Astrocyte of the hippocampus (primary cell): Measurements from ENCODE around the gene CNTNAP2.

Source experiments
- DNase-seq: peaks from one replicate; pipeline ENCODE4 v3.0.0; 2011; ENCODE audit warnings: low read depth, low spot score

Gene CNTNAP2

DNA sequence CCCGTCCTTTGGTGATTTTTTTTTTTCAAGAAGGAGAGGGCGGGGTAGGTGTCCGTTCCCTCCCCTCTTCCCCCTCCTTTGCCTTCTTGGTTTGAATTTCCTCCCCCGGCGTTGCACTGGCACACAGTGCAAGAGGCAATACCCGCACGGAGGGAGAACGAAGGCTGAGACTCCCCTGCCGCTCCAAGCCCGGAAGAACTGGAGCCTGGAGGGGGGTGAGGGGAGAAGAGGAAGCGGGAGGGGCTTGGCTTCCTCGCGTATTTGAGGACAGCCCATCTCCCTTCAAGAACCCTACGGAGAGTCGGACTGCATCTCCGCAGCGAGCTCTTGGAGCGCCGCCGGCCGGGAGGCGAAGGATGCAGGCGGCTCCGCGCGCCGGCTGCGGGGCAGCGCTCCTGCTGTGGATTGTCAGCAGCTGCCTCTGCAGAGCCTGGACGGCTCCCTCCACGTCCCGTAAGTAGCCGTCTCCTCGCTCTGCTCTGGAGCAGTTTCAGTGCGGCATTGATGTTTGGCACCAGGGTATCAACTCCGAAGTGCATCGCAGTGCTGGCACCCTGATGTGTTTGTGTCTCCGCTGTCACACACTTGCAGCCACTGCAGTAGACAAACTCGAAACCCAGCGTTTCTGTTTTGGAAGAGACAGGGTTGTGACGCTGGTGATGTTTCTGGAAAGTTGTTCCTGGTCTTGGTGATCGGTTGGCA is at the start of gene CNTNAP2:
Gene CNTNAP2, plus strand, starts transcription at position 281 of the 702 bp plus-strand sequence. Its CDS starts 76 bp downstream, at position 357.
- peak; percentile 53 for DNase-seq

DNA sequence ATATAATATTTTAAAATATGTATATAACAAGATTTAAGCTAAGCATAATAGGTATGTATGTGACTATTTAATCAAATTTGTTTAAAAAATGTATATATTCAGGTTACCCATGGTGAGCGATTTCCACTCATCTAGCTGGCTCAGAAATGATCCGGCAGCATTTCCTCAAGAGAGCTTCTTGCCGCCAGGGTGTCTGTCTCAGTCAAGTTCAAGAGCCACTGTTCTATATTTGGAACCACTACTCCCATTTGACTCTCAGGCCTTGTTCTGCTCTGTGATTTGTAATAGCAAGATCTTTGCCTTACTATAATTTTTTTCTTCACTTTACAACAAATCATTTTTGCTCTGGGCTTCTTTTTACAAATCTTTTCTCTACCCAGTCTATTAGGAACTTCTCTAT is 48.7 kb upstream of the CNTNAP2 start:
- DNase-seq = no peak

DNA sequence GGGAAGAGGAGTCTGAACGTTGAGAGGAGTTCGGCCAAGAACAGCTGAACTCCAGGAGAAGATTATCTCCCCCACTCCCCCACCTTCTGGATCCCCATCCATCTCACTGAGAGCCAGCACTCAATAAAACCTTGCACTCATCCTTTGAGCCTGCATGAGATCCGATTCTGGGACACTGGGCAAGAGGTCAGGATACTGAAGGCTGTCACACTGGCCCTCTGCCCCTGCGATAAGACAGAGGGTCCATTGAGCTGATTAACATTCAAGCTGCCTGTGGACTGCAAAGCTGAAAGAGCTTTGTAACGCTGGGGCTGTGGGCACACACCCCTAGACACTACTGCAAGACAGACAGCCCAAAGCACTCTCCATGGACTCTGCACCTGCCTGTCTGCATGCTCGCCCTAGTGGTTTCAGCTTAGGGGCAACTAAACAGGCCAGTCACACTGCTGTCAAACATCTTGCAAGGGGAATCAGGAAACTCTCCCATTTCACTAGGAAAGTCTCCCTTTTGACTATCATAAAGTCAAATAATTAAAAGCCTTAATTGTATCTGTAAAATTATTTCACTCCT is 42.3 kb upstream of the CNTNAP2 start:
- DNase-seq = no peak

DNA sequence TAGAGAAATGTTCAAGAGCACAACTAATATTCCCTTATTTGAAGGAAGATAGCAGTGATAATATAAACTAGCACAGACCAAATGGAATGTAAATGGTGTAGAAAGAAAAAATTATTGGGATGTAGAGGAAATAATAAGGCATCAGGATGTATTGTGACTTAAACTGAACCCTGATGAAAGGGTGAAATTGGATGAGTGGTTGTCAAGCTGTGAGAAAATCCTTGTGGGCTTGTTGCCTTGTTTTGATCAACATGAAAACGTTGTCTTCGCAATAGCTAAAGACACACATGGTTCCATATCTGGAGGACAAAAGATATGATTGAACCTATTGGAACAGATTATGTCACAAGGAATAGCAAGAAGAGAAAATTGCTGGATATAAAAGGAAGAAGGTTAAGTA is 40.3 kb upstream of the CNTNAP2 start:
- DNase-seq = no peak

DNA sequence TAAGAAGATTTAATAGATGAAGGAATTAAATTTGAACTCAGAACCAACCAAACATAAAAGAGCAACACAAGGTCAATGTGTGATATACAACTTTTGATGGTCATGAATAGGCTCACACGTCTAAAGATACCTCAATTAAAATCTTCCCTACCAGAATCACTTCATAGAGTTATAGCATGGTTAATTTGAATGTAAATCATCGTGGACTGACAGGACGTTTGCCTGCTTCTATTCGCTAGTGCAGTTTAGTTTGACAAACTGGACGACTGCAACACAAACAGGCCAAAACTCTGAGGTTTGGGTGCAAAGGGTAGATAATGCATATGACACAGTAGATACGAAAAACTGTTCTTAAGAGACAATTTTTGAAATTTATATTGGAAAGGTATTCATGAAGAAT is 32.5 kb upstream of the CNTNAP2 start:
- DNase-seq = no peak

DNA sequence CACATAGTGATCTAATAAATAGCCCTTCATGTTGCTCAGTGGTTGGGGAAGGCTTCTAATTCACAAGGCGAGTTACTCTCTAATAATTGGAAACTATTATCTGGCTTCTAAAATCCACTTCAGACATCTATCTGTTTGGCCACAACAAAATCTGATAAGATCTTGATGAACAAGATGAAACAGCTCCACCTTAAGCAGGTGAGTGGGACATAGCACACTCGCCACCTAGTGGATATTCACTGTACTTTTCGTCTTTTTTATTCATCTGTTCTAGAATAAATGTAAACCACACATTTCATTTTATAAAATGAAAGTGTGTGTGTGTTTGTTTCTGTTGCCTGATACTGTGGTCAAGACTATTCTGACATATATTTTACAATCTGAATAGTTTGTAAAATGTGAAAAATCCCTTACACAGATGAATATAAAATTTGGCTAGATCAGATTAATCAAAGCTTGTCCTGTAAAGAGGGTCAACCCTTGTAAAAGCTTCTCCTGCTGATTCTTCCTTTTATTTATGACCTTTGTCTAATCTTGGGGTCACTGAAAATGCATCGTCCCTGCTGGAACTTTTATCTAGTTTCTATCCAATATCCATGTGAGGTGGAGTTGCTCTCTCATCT is 26.5 kb upstream of the CNTNAP2 start:
- DNase-seq = peak; percentile 28

DNA sequence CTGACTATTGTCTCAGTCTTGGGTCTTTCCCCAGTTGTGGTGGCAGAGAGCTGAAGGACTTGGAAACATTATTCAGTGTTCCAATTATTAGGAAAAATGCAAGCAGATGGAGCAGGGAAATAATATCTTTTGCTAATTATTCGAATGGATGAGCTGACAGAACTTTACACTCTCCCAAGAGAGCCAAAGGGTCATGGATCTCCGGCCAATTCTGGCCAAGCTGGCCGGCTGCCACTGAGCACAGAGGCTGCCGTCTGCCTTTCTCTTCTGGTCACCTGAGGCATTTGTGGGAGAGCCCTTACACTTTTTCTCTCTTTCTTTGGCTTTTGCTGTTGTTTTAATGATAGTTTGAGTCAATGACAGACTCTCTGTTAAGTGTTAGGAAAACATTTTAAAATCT is 22.2 kb upstream of the CNTNAP2 start:
- DNase-seq = no peak

DNA sequence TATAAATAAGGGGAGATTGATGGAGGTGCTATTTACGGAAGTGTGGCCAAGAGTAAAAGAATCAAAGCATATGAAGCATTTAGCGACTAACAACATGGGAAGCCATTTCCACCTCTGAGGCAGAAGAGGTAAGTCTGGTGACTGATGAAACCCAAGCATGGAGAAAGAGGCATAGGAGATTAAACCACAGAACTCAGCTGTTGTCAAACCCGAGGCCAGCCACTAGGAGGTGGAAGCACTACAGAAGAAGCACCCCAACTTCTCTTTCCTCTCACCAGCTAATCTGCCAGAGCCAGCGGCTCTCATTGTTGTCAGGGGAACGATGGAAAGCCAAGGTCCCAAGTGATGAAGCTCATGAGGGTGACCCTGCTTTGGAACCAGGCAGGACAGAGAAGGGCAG is 19.6 kb upstream of the CNTNAP2 start:
- DNase-seq = no peak

DNA sequence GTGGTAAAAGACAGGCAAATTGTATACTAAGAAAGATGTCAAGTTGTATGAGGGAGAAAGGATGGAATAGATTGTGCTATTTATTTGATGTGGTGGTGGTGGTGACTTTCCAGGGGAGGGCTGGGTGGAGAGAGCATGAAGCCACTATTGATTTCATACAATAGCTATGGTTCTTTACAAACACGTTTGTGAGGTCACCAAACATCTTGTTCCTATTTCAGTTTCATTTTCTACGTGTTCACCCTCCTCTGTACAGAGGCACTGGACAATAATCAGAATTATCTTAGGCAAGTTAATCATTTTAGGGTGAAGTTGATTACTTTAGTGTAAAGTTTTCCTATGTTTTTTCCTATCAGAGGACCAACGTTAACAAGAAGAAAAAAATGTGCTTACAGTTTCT is 10.3 kb upstream of the CNTNAP2 start:
- no peak for DNase-seq

DNA sequence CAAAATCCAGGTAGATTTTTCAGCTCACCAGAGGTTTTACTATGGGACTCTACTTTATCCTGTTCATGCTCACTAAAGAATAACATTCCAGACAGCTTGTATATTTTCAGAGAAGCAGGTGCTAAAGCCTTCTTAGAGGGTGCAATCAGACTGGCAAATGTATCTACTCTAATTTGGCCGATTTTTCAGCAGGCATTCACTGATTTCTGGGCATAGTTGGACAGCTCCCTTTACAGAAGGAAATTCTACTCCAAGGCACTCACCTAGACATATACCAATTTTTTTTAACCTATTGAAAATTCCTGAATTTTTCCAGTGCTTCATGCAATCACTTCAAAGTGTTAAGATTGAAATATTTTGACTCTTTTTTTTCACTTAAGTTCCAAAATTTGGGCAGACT is 3.8 kb upstream of the CNTNAP2 start:
- no peak for DNase-seq

DNA sequence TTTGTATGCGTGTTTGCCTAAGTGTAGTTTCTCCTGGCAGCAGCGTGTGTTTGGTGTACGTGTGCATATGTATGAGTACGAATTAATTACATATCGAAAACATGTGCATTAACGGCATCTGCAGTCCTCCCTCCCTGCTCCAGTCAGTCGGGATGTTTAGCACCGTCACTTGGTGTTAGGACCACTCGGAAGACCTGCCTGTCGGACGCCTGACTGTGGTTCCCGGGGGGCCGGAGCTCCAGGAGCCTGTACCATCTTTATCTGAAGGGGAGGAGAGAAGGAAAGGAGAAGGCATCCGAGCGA is 1.1 kb upstream of the CNTNAP2 start:
- DNase-seq = no peak

DNA sequence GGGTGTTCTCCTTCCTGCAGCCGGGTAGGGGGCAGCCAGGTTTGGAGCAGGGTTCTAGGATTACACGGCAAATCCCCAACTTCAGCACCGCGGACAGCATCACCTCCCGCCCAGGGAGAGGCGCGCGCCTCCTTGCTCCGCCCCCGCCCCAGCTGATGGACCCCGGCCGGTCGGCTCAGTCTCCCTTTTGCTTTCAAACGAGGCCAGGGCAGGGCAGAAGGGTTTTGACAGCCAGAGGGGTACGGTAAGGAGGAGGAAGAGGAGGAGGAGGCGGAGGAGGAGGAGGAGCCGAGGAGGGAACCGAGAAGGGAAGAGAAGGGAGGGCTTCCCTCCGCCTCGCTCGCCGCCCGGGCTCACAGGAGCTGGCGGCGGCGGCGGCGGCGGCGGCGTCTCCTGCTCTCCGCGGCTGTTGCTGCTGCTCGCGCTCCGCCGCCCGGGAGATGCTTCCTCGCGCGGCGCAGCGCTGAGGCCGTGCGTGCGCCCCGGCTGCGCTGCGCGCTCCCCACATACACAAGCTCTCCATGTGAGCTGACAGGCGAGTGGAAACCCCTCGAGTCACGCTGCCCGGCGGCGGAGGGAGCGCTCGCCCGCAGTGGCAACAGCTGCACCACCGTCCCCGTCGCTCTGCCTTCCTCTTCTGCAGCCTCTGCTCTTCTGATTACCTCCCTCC is 615 bp upstream of the CNTNAP2 start:
- peak; percentile 86 for DNase-seq

DNA sequence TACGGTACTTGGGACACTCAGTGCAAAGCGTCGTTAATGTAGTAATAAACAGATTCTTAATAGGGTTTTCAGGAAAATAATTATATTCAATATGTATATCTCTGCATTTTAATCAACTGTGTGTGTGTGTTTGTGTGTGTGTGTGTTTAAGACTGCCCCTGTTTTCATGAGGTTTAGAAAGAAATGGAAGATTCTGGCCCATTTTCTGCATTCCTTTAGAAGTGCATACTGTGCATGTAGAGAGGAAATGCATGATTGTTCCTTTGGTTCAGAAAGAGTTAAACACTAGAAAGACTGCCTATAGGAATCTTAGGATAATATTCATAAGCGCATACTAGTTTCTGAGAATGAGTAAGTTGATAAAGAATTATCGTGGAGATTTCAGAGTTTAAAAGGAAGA is 975 bp downstream of the CNTNAP2 start:
- DNase-seq = no peak

DNA sequence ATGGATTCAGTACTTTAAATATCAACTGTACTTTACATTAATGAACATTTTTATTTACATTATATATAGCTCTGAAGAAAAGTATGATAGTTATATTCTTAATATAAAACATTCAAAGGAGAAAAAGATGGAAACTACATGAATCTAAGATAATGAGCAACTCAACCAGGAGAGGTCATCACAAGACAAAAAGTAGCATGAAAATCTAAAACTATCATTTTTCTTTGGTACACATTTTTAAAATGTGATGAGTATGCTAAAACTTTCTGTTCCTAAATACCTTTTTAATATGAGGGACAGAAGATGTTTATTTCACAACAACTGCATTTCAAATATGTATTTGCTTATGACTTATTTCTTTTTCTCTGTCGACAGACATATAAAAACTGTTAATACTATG is 2.4 kb downstream of the CNTNAP2 start:
- no peak for DNase-seq

DNA sequence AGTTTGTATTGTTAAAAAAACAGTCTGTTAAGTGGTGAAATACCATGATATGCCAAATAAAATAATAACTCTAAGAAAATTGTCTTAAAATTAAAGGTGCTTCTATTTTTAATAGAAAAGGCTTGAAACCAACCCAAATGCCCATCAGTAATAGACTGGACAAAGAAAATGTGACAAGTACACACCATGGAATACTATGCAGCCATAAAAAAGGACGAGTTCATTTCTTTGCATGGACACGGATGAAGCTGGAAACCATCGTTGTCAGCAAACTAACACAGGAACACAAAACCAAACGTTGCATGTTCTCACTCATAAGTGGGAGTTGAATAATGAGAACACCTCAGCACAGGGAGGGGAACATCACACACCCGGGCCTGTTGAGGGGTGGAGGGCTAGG is 7.1 kb downstream of the CNTNAP2 start:
- no peak for DNase-seq

DNA sequence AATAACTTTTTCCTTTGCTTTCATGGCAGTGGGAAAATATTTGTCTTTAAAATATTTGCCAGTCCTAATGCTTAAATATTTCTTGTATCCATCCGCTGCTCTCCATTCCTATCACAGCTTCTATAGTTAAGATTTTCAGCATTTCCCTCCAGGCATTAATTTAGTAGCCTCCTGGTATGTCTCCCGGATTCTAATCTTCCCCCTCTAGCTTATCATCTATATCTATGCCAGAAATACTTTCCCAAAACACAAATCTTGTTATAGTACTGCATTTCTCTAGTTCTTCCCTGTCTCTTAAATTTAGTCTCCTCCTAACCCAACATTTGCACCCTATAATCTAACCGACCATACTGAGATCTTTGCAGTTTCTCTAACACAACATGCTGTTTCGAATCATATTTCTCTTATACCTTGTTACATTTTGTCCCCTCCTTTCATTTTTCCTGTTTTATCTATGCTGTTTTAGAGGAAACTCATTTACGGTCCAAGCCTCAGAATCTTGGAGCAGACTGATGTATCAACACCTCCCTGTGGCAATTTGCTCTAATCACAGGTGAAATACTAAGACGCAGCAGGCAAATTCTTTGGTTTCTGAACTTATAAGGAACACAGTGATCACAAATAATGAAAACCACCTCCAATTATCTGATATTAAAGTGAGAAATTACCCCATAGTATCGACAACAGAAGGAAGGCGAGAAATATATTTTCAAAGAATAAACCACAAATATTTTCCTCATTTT is 10.3 kb downstream of the CNTNAP2 start:
- DNase-seq = no peak

DNA sequence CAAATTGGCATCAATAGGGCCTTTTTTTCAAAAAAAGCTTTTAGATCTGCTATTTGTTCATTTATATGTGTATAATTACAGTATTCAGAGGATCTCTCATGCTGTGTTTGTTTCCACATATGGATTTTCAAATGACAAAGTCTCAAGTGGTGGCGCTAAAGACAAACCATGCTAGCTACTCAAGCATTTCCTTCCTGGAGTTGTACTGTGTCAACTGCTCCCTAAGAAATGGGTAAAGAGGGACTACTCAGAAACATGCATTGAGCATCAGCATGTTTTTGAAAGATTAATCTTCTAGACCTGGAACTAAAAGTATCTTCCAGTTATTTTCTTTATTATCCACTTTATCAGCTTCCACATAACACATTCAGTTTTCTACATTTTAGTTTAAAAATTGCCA is 12.7 kb downstream of the CNTNAP2 start:
- no peak for DNase-seq

DNA sequence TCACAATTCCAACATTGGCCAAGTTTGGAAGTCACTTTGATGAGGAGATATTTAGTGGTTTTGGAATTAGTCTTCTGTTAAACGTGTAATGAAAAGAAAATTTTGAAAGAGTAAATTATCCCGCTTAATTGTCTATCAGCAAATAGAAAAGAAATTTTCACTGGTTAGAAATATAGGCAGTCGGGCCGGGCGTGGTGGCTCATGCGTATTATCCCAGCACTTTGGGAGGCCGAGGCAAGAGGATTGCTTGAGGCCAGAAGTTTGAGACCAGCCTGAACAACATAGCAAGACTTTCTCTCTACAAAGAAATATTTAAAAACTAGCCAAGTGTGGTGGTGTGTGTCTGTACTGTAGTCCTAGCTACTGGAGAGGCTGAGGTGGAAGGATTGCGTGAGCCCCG is 13.4 kb downstream of the CNTNAP2 start:
- DNase-seq = no peak

DNA sequence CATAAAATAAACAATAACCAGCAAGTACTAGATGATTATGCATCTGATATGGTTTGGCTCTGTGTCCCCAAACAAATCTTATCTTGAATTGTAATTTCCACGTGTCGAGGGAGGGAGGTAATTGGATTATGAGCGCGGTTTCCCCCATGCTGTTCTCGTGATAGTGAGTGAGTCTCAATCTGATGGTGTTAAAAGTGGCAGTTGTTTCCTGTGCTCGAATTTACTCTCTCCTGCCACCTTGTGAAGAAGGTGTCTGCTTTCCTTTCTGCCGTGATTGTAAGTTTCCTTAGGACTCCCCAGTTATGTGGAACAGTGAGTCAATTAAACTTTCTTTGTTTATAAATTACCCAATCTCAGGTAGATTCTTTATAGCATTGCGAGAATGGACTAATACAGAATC is 15.1 kb downstream of the CNTNAP2 start:
- no peak for DNase-seq

DNA sequence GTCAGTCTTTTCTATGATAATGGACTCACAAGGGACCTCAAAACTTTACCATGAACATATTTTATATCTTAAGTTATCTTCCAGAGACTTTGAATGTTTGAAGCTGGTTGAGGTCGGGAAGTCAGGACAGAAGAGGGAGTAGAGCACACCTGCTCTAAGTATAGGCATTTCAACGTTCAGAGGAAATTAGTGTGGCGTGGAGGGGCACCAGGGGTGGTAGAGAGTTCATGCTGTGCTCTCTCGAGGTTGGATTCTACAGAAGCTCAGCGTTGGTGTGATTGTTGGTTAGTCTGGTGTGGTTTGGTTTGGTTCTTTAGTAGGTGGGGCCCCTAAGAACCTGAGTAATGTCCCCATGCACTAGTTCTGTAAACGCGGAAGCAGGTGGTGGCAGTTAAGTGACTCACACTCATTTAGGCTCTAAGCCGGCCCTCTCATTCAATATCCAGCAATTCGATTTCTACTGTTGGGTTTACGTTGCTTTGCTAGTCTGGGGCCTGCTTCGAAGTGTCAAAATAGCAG is 19.8 kb downstream of the CNTNAP2 start:
- no peak for DNase-seq

DNA sequence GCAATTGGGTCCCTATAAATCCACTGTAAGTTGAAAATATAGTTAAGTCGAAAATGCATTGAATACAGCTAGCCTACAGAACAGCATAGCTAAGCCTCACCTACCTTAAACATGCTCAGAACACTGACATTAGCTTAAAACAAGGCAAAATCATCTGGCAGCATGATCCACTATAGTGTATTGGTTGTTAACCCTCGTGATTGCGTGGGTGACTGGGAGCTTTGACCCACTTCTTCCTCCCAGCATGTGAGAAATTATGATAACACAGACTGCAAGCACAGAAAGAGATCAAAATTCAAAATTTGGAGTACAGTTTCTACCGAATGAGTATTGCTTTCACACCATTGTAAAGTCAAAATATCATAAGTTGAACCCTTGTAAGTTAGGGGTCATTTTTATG is 22.3 kb downstream of the CNTNAP2 start:
- DNase-seq = no peak
